ENCODE data around the gene TMOD3. TPM values are rescaled to one million over a fixed set of nuclear protein-coding genes. Genes with fewer than 3 reads are reported as not detected.

TMOD3 gene
- total and polyA plus RNA-seq, 2 donors (not counting 1 experiment from before 2014, with no cell fraction given) = 33.7 to 35.3 TPM

GRCh38 chr15:51799282-51800252 lies 29.9 kb upstream of the TMOD3 start:
- no peak overlapping the region for H3K4me3 ChIP-seq (replicated peaks in 1 of 4; ENCODE audit: control extremely low read depth in 1 of 4, insufficient read depth in 1 of 4, low read depth in 3 of 4, low read length in 4 of 4)
- H3K79me2 ChIP-seq (ENCODE audit: control insufficient read depth, insufficient read depth, low read length) = no peaks in the 10 kb centered on the region

GRCh38 chr15:51801391-51801835 lies 28.0 kb upstream of the TMOD3 start:
- Histone ChIP-seq H3K4me3 (replicated peaks in 1 of 4; ENCODE audit: control extremely low read depth in 1 of 4, insufficient read depth in 1 of 4, low read depth in 3 of 4, low read length in 4 of 4) (no peak overlapping the region), H3K27ac (ENCODE audit: insufficient read depth, low read length) (no peak overlapping the region), H3K9ac (ENCODE audit: insufficient read depth, low read length) (no peak overlapping the region), H4K20me1 (ENCODE audit: control insufficient read depth, extremely low read depth, insufficient read depth, low read length) (no peaks in the 10 kb centered on the region), H3K4me2 (ENCODE audit: extremely low read depth, insufficient read depth, low read length) (no peak overlapping the region), H3K27me3 (ENCODE audit: control insufficient read depth, insufficient read depth, low read length) (no peaks in the 10 kb centered on the region), H3K9me3 (ENCODE audit: control insufficient read depth, insufficient read depth, low read depth, low read length) (no peaks in the 10 kb centered on the region), H3K36me3 (ENCODE audit: control insufficient read depth, insufficient read depth, low read length) (peaks cover 2% of the 10 kb centered on the region), H3K79me2 (ENCODE audit: control insufficient read depth, insufficient read depth, low read length) (no peaks in the 10 kb centered on the region), H3K4me1 (ENCODE audit: control insufficient read depth, extremely low read depth, insufficient read depth, low read length) (no peaks in the 10 kb centered on the region), H2AFZ (ENCODE audit: low read length) (no peak overlapping the region)
- TF ChIP-seq CTCF (conservative IDR thresholded peaks at IDR 0.05 in 1 of 2, IDR thresholded peaks at IDR 0.05 in 1 of 2; ENCODE audit: low read depth in 1 of 2, low read length in 2 of 2) (peak; percentile 31 to 67), EZH2 (IDR thresholded peaks at IDR 0.05; ENCODE audit: low read length, missing control alignments) (no peak)
- peak; percentile 16 to 50 for DNase-seq (ENCODE audit: low read depth in 2 of 2)

More at GRCh38 chr15:51799282-51800252, 29.9 kb upstream of the TMOD3 start:
- H3K4me1 ChIP-seq (ENCODE audit: control insufficient read depth, extremely low read depth, insufficient read depth, low read length) = no peaks in the 10 kb centered on the region
- DNase-seq (ENCODE audit: low read depth in 2 of 2) = no peak
- TF ChIP-seq EZH2 (IDR thresholded peaks at IDR 0.05; ENCODE audit: low read length, missing control alignments) = no peak
- TF ChIP-seq CTCF (conservative IDR thresholded peaks at IDR 0.05 in 1 of 2, IDR thresholded peaks at IDR 0.05 in 1 of 2; ENCODE audit: low read depth in 1 of 2, low read length in 2 of 2) = no peak
- H3K36me3 ChIP-seq (ENCODE audit: control insufficient read depth, insufficient read depth, low read length) = no peaks in the 10 kb centered on the region
- H4K20me1 ChIP-seq (ENCODE audit: control insufficient read depth, extremely low read depth, insufficient read depth, low read length) = no peaks in the 10 kb centered on the region
- H3K27ac ChIP-seq (ENCODE audit: insufficient read depth, low read length) = no peak overlapping the region
- no peaks in the 10 kb centered on the region for H3K27me3 ChIP-seq (ENCODE audit: control insufficient read depth, insufficient read depth, low read length)
- H3K9me3 ChIP-seq (ENCODE audit: control insufficient read depth, insufficient read depth, low read depth, low read length) = no peaks in the 10 kb centered on the region
- H2AFZ ChIP-seq (ENCODE audit: low read length) = no peak overlapping the region
- H3K9ac ChIP-seq (ENCODE audit: insufficient read depth, low read length) = no peak overlapping the region
- no peak overlapping the region for H3K4me2 ChIP-seq (ENCODE audit: extremely low read depth, insufficient read depth, low read length)

- H3K9ac ChIP-seq (ENCODE audit: insufficient read depth, low read length) = no peak overlapping the region
- no peaks in the 10 kb centered on the region for H3K79me2 ChIP-seq (ENCODE audit: control insufficient read depth, insufficient read depth, low read length)
- H3K9me3 ChIP-seq (ENCODE audit: control insufficient read depth, insufficient read depth, low read depth, low read length) = no peaks in the 10 kb centered on the region
- H3K4me2 ChIP-seq (ENCODE audit: extremely low read depth, insufficient read depth, low read length) = no peak overlapping the region
- H4K20me1 ChIP-seq (ENCODE audit: control insufficient read depth, extremely low read depth, insufficient read depth, low read length) = no peaks in the 10 kb centered on the region
- H3K27ac ChIP-seq (ENCODE audit: insufficient read depth, low read length) = no peak overlapping the region
- H3K4me1 ChIP-seq (ENCODE audit: control insufficient read depth, extremely low read depth, insufficient read depth, low read length) = no peaks in the 10 kb centered on the region
- H3K36me3 ChIP-seq (ENCODE audit: control insufficient read depth, insufficient read depth, low read length) = peaks cover 5% of the 10 kb centered on the region
- H3K4me3 ChIP-seq (replicated peaks in 1 of 4; ENCODE audit: control extremely low read depth in 1 of 4, insufficient read depth in 1 of 4, low read depth in 3 of 4, low read length in 4 of 4) = no peak overlapping the region
- H3K27me3 ChIP-seq (ENCODE audit: control insufficient read depth, insufficient read depth, low read length) = no peaks in the 10 kb centered on the region
- DNase-seq (ENCODE audit: low read depth in 2 of 2) = no peak
- TF ChIP-seq CTCF (conservative IDR thresholded peaks at IDR 0.05 in 1 of 2, IDR thresholded peaks at IDR 0.05 in 1 of 2; ENCODE audit: low read depth in 1 of 2, low read length in 2 of 2) (no peak), EZH2 (IDR thresholded peaks at IDR 0.05; ENCODE audit: low read length, missing control alignments) (no peak)
- no peak overlapping the region for H2AFZ ChIP-seq (ENCODE audit: low read length)
These were observed 26.9 kb upstream of the TMOD3 start for GRCh38 chr15:51802593-51802992.
